UCSD-AML1 (cell line): Measurements from ENCODE around the gene MAST1.
"Not testable (repeated sequence)": the region's sequence is repeated elsewhere in the genome, so short reads cannot be mapped to it uniquely, and the experiment has no call there.

Experiments
- DNase-seq: peaks from one replicate; lab custom pipeline; 2025; ENCODE audit not compliant: unreplicated experiment; lab: John Stamatoyannopoulos, UW

Gene MAST1

DNA sequence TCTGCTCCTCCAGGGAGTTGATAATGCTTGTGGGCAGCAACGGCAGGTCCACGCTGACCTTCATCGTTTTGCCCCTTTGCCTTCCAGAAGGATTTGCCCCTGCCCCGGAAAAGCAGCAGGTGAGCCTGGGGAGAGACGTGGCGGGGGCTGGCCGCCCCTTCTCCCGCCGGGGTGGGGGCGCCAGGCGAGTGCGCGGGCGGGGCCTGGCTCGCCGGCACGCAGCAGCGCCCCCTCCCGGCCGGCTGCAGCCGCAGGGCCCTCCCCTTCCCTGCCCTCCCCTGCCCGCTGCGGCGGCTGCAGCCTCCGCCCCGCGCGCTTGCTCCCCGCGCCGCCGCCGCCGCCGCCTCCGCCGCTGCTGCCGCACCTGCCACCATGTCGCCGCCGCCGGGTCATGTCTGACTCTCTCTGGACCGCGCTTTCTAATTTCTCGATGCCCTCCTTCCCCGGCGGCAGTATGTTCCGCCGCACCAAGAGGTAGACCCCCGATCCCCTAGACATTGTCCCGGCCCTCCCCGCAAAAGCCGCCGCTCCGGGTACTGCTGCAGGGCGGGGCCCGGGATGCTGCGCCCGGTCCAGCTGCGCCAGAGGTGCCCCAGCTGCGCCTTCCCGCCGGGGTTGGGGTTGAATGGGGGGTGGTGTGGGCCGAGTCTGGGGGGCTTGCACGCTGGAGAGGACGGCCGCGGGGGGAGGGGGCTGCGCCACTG lies at the start of gene MAST1:
TSS of gene MAST1 (plus strand) at position 334 of the 704 bp plus-strand sequence. CDS start at position 392, 58 bp downstream.
- peak; percentile 58 for DNase-seq

GRCh38 chr19:12788682-12789097 lies 49.6 kb upstream of the MAST1 start:
- peak; percentile 72 for DNase-seq

- no peak for DNase-seq
These were observed 49.0 kb upstream of the MAST1 start for GRCh38 chr19:12789098-12789903.

- peak; percentile 96 for DNase-seq
These were observed 48.3 kb upstream of the MAST1 start for GRCh38 chr19:12789904-12790619.

DNA sequence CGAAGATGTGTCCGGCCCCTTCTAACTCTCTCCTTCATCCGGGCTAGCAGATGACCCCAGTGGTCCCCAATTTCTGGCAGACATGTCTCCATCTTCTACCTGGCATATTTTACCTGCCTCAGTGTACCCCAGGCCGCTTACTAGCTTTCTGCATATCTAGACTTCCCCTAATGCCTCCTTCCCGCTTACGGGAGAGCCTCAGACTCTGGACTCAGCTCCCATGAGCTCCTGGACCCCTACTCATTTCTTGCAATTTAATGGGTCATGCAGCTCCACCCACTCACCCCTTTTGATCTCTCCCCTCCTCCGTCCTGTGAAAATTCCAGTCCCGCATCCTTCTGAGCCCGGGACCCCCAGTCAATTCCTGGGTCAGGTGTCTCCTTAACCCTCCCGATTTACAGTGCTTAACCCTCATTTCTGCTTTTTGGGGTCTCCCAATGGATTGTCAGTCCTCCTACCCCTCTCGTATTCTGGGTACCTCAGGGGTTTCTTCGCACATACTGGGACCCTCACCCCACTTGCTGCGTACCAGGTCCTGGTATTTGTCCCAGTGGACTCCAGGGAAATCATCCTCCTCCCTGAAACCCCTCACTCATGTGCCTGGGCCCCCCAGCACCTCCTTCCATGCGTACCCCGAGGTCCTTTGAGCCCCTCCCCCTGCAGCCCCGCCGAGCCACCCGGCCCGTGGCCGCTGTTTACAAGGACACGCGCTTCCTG lies 47.5 kb upstream of the MAST1 start:
- no peak for DNase-seq

DNA sequence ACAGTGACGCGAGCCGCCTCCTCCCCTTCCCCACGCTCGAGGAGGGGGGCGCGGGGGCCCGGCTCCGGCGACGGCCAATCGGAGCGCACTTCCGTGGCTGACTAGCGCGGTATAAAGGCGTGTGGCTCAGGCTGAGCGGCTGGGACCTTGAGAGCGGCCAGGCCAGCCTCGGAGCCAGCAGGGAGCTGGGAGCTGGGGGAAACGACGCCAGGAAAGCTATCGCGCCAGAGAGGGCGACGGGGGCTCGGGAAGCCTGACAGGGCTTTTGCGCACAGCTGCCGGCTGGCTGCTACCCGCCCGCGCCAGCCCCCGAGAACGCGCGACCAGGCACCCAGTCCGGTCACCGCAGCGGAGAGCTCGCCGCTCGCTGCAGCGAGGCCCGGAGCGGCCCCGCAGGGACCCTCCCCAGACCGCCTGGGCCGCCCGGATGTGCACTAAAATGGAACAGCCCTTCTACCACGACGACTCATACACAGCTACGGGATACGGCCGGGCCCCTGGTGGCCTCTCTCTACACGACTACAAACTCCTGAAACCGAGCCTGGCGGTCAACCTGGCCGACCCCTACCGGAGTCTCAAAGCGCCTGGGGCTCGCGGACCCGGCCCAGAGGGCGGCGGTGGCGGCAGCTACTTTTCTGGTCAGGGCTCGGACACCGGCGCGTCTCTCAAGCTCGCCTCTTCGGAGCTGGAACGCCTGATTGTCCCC lies 46.8 kb upstream of the MAST1 start, which contains the start of gene JUNB:
TSS of gene JUNB (plus strand) at position 142 of the 706 bp plus-strand sequence. CDS start at position 428, 286 bp downstream.
- DNase-seq, result peak; percentile 97

DNA sequence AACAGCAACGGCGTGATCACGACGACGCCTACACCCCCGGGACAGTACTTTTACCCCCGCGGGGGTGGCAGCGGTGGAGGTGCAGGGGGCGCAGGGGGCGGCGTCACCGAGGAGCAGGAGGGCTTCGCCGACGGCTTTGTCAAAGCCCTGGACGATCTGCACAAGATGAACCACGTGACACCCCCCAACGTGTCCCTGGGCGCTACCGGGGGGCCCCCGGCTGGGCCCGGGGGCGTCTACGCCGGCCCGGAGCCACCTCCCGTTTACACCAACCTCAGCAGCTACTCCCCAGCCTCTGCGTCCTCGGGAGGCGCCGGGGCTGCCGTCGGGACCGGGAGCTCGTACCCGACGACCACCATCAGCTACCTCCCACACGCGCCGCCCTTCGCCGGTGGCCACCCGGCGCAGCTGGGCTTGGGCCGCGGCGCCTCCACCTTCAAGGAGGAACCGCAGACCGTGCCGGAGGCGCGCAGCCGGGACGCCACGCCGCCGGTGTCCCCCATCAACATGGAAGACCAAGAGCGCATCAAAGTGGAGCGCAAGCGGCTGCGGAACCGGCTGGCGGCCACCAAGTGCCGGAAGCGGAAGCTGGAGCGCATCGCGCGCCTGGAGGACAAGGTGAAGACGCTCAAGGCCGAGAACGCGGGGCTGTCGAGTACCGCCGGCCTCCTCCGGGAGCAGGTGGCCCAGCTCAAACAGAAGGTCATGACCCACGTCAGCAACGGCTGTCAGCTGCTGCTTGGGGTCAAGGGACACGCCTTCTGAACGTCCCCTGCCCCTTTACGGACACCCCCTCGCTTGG lies 46.1 kb upstream of the MAST1 start:
- DNase-seq, result peak; percentile 79

DNA sequence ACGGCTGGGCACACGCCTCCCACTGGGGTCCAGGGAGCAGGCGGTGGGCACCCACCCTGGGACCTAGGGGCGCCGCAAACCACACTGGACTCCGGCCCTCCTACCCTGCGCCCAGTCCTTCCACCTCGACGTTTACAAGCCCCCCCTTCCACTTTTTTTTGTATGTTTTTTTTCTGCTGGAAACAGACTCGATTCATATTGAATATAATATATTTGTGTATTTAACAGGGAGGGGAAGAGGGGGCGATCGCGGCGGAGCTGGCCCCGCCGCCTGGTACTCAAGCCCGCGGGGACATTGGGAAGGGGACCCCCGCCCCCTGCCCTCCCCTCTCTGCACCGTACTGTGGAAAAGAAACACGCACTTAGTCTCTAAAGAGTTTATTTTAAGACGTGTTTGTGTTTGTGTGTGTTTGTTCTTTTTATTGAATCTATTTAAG lies 45.4 kb upstream of the MAST1 start:
- DNase-seq, result no peak

GRCh38 chr19:12793290-12794195 lies 44.8 kb upstream of the MAST1 start:
- peak; percentile 95 for DNase-seq

GRCh38 chr19:12794196-12794941 lies 43.9 kb upstream of the MAST1 start:
- no peak for DNase-seq

DNA sequence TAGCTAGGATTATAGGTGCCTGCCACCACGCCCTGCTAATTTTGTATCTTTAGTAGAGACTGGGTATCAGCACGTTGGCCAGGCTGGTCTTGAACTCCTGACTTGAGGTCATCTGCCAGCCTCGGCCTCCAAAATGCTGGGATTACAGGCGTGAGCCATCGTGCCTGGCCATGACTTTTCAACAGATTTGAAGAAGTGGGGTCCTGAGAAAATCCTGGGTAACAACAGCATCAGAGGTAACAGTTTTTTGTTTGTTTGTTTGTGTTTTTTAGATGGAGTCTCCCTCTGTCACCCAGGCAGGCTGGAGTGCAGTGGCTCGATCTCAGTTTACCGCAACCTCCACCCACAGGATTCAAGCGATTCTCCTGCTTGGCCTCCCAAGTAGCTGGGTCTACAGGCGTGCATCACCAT lies 43.3 kb upstream of the MAST1 start:
- no peak for DNase-seq

GRCh38 chr19:12796146-12797071 lies 41.9 kb upstream of the MAST1 start:
- peak; percentile 76 for DNase-seq

DNA sequence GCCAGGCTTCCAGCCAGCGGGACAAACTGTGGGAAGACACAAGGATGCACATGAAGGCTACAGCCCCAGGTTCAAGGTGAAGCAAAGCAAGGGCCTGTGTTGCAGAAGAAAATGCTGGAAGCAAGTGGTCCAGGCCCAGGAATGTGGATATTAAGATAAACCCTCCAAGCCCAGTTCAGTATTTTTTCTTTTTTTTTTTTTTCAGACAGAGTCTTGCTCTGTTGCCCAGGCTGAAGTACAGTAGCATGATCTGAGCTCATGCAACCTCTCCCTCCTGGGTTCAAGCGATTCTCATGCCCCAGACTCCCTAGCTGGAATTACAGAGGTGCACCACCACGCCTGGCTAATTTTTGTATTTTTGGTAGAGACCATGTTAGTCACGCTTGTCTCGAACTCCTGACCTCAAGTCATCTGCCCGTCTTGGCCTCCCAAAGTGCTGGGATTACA lies 41.2 kb upstream of the MAST1 start:
- DNase-seq, result no peak

DNA sequence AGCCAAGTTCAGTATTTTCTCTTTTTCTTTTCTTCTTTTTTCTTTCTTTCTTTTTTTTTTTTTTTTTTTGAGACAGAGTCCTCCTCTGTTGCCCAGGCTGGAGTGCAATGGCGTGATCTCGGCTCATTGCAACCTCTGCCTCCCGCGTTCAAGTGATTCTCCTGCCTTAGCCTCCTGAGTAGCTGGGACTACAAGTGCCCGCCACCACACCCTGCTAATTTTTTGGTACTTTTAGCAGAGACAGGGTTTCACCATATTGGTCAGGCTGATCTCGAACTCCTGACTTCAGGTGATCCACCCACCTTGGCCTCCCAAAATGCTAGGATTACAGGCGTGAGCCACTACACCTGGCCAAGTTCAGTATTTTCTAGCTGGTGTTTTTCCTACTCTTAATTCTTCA lies 40.7 kb upstream of the MAST1 start:
- DNase-seq, result not testable (repeated sequence)

DNA sequence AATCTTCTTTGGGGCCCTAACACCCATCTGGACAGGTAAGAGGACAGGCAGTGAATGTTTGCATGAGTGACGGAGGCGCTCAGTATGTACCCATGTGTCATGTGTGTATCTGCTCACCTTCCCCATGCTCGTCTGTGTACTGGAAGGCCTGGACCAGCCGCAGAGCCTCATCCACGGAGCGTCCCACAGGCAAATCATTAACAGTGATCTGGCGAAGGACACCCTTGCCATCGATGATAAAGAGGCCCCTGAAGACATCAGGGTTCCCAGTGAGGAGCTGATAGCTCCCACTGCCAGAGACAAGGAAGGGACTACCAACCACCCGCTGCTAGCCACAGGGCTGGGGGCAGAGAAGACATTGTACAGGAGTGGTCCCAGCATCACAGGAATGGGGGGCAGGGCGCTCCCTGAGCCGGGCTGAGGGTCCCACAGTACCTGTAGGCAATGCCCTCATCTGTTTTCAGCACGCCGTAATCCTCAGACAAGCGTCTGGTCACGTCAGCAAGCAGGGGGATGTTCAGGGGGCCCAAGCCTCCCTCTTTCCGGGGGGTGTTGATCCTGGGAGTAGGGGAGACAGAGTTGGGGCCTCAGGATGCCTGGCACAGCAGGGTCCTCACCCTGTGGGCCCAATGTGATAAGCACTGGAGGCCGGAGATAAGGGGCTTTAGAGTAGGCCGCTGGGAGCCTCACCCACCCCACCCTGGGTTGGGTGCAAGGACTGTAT lies 38.4 kb upstream of the MAST1 start:
- DNase-seq, result no peak

- DNase-seq, result no peak
These were observed 37.9 kb upstream of the MAST1 start for GRCh38 chr19:12800466-12800770.
